ENCODE data around the gene NUDT14.

DNA sequence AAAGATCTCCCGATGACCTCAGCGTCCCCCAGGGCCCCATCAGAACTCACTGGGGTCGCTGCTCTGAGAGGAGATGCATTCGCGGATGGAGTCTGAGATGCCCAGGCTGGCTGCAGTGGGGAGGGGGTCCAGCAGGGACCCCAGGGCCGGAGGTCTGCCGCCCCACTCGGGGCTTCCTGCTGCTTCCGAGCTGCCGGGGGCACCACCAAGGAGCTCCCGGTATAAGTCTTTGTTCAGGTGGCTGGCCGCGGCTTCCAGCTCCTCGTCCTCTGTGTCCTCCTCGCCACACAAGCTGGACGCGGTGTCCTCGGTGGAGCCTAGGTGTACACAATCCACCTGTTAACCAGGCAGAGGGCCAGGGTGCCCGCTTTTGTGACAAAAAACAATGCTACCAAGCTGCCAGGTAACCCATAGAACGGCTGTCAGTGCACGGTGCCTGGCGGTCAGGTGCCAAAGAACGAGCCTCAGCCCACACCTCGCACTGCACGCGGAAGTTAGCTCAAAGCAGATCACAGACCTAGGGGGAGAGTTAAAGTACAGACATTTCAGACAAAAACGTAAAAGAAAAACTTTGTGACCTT is 40.6 kb upstream of the NUDT14 start:
- TF ChIP-seq, protein P1, sequence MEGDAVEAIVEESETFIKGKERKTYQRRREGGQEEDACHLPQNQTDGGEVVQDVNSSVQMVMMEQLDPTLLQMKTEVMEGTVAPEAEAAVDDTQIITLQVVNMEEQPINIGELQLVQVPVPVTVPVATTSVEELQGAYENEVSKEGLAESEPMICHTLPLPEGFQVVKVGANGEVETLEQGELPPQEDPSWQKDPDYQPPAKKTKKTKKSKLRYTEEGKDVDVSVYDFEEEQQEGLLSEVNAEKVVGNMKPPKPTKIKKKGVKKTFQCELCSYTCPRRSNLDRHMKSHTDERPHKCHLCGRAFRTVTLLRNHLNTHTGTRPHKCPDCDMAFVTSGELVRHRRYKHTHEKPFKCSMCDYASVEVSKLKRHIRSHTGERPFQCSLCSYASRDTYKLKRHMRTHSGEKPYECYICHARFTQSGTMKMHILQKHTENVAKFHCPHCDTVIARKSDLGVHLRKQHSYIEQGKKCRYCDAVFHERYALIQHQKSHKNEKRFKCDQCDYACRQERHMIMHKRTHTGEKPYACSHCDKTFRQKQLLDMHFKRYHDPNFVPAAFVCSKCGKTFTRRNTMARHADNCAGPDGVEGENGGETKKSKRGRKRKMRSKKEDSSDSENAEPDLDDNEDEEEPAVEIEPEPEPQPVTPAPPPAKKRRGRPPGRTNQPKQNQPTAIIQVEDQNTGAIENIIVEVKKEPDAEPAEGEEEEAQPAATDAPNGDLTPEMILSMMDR (IDR thresholded peaks at IDR 0.05), result no peak
- TF ChIP-seq ZFX (IDR thresholded peaks at IDR 0.05; ENCODE audit: borderline replicate concordance), result no peak

All from 22Rv1 (cell line).